ENCODE measurements around the gene KIF16B.

Gene KIF16B

GRCh38 chr20:16555754-16556153 lies 17.5 kb downstream of the KIF16B start:
- no peak for TF ChIP-seq CTCF (IDR thresholded peaks at IDR 0.05; ENCODE audit: insufficient read depth, low read depth, low read length, missing control alignments)
- no peak for DNase-seq (ENCODE audit: low read depth)
- no peak overlapping the region for H3K4me3 ChIP-seq (ENCODE audit: low read depth, low read length)

GRCh38 chr20:16554766-16555543 lies 18.3 kb downstream of the KIF16B start:
- no peak for TF ChIP-seq CTCF (IDR thresholded peaks at IDR 0.05; ENCODE audit: insufficient read depth, low read depth, low read length, missing control alignments)
- DNase-seq (ENCODE audit: low read depth), result no peak
- no peak overlapping the region for H3K4me3 ChIP-seq (ENCODE audit: low read depth, low read length)

- no peak overlapping the region for H3K4me3 ChIP-seq (ENCODE audit: low read depth, low read length)
- no peak for TF ChIP-seq CTCF (IDR thresholded peaks at IDR 0.05; ENCODE audit: insufficient read depth, low read depth, low read length, missing control alignments)
- no peak for DNase-seq (ENCODE audit: low read depth)
Measured at GRCh38 chr20:16553684-16554083, 19.6 kb downstream of the KIF16B start.

- no peak overlapping the region for H3K4me3 ChIP-seq (ENCODE audit: low read depth, low read length)
- no peak for DNase-seq (ENCODE audit: low read depth)
- TF ChIP-seq CTCF (IDR thresholded peaks at IDR 0.05; ENCODE audit: insufficient read depth, low read depth, low read length, missing control alignments), result no peak
Measured at GRCh38 chr20:16553101-16553500, 20.1 kb downstream of the KIF16B start.

GRCh38 chr20:16552015-16552414 lies 21.2 kb downstream of the KIF16B start:
- no peak for TF ChIP-seq CTCF (IDR thresholded peaks at IDR 0.05; ENCODE audit: insufficient read depth, low read depth, low read length, missing control alignments)
- no peak for DNase-seq (ENCODE audit: low read depth)
- no peak overlapping the region for H3K4me3 ChIP-seq (ENCODE audit: low read depth, low read length)

- no peak for DNase-seq (ENCODE audit: low read depth)
- TF ChIP-seq CTCF (IDR thresholded peaks at IDR 0.05; ENCODE audit: insufficient read depth, low read depth, low read length, missing control alignments), result no peak
- no peak overlapping the region for H3K4me3 ChIP-seq (ENCODE audit: low read depth, low read length)
Measured at GRCh38 chr20:16551607-16552006, 21.6 kb downstream of the KIF16B start.
